HG02981 (cell line): Measurements from ENCODE around the gene LCN6.

Experiments
- ATAC-seq: cut with Tn5 transposase; IDR thresholded peaks from one replicate; pipeline ENCODE4 v1.9.1; 2021; ENCODE audit warnings: mild to moderate bottlenecking, moderate library complexity; ENCODE audit not compliant: unreplicated experiment

The LCN6 gene

DNA sequence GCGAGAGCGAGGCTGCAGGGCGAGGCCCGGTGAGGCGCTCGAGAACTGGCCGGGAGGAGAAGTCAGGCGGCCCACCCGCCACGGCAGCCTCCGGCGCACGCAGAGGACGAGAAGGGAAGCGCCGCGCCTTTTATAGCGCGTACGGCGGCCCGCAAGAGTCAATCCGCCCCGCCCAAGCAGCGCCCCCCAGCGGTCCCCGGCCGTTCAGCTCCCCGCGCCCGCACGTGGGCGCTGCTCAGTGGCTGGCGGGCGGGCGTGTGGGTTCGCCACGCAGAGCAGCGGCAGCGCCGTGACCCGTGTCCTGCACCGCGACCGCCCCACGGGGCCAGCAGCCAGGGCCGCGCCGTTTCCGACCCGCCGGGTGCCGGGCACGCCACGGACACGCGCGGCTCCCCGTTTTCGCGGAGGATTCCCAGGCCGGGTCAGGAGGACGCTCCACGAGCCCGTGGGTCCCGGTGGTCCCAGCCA, 20.2 kb downstream of the LCN6 start:
- peak; percentile 58 for ATAC-seq

DNA sequence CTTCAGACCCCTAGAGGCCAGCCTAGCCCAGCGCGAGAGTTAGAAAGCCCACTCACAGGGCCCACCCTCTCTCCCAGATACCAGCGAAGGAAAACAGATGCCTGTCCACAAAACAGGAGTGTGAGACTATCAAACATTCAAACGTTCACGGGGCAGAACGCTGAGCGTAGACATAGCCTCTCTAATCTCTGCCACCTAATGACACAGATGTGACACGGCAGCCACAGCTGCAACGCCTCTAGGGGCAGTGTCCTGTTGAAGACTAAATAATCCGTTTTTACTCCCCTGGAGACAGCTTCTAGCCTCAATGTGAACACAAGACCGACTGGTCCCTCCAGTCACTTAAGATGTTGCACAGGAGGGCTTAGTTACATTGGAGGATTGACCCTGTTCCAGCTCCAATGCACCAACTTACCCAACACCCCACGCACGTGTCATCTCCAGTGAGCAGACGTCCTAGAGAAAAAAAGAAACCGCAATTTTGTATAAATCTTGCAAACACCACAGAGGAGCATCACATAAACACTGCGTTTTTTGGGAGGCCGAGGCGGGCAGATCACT, 21.6 kb downstream of the LCN6 start:
- ATAC-seq = no peak

DNA sequence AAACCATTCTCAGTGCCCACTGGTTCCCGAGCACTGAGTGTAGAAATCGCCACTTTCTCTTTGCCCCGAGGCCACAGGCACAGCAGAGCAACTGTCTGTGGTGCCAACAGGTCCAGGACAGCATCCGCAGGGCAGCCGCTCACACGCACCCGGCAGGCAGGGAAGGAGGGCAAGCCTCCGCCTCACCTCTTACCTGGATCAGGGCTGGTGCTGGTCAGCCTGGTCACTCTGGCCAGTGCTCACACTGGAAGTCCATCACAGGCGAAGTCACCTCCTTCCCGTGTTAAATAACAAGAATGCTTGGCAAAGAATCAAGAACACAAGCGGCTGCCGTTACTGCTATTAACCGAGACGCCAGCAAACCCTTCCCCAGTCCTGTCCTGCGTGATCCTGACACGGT, 22.2 kb downstream of the LCN6 start:
- no peak for ATAC-seq

DNA sequence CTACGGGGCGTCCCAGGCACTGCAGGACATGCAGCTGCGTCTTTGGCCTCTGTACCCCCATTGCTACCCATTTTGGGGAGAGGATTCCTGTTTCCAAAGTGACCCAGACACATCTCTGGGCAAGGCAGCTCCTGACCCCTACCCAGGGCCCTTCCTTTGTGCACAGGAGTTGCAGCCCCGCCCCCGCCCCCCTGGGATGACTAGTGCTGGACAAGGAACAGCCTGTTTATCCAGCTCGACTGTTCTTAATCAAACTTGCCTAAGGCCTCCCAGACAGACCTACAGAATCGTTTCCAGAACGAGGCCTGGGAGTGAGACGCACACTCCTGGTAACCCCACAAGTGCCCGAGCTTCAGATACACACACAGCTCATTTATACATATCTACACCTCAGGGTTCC, 22.7 kb downstream of the LCN6 start:
- ATAC-seq = no peak

DNA sequence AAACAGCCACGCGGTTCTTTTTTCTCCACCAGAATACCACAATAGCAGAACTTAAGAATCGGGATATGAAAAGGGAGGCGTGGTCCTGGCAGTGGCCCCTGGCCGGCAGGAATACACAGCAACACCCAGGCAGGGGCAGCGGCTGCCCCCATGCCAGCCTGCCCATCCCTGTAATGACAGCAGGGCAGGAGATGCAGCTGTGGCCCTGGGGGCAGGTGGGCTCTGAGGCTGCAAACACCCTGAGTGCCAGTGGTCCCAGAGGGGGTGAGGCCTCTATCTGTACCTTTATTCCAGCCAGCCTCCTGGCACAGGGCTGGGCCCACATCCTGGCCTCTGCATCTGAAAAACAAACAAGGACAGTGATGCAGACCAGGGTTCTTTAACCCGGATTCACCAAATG, 23.6 kb downstream of the LCN6 start:
- no peak for ATAC-seq

DNA sequence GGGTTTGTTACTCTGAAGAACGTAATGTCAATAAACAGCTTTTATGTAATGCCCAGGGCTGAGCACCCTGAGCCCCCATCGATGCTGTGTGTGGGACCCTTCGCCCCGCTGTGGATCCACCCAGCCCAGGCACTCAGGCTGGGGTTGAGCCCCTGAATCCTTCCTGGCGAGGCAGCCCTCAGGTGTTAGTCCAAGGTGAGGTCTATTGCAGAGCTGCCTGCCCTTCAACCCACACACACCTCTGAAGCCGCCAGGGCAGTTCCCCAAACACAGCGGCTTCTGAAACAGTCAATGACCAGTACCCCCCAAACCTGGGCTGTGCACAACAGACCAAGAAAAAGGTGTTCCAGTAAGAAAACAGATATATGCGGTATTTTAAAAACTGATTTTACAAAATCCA, 24.3 kb downstream of the LCN6 start:
- ATAC-seq = no peak

DNA sequence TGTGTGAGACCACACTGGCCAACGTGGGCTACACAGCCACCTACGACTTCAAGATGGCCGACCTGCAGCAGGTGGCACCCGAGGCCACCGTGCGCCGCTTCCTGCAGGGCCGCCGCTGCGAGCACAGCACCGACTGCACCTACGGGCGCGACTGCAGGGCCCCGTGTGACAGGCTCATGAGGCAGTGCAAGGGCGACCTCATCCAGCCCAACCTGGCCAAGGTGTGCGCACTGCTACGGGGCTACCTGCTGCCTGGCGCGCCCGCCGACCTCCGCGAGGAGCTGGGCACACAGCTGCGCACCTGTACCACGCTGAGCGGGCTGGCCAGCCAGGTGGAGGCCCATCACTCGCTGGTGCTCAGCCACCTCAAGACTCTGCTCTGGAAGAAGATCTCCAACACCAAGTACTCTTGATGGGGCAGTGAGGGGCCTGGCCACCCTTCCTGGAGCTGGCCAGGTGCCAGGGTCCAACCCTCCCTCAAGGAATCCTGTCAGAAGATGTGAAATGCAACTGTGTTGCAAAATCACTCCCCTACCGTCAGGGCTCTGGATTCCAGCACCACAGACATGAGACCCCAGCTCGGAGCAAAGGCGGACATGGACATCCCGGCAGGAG, 24.9 kb downstream of the LCN6 start:
- no peak for ATAC-seq

DNA sequence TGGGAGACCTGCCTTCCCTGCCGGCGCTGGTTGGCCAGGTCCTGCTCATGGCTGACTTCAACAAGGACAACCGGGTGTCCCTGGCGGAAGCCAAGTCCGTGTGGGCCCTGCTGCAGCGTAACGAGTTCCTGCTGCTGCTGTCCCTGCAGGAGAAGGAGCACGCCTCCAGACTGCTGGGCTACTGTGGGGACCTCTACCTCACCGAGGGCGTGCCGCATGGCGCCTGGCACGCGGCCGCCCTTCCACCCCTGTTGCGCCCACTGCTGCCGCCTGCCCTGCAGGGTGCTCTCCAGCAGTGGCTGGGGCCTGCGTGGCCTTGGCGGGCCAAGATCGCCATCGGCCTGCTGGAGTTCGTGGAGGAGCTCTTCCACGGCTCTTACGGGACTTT, 25.4 kb downstream of the LCN6 start:
- ATAC-seq = no peak

DNA sequence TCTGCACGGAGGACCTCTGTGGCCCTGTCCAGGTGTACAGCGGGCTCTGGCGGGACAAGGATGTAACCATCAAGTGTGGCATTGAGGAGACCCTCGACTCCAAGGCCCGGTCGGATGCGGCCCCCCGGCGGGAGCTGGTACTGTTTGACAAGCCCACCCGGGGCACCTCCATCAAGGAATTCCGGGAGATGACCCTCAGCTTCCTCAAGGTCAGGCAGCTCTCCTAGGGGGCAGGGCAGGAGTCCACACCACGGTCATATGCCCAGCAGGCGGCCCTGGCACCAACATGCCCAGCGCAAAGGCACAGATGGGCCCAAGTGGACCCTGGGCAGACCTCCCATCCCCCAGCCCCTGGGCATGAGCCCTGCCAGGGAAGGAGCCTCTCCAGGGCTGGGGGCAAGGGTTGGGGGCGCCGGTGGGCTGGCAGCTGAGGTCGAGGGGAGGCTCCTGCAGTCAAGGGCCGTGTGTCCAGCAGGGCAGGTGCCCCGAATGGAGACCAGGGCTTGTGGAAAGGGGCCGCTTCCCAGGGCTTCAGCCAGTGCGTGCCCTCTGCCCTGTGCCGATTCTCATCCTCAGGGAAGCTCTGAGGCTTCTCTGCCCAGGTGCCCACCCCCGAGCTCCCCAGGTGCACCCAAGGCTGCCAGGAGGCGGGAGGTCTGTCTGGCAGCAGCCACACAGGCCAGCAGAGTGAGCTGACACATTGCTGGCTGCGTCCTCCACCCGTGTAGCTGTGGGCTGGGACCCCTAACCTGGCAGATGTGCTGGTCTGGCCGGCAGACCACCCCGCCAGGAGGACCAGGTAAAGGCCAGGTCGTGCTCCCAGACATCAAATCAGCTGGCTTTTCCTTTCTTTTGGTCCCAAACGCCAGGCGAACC, 26.0 kb downstream of the LCN6 start:
- no peak for ATAC-seq

DNA sequence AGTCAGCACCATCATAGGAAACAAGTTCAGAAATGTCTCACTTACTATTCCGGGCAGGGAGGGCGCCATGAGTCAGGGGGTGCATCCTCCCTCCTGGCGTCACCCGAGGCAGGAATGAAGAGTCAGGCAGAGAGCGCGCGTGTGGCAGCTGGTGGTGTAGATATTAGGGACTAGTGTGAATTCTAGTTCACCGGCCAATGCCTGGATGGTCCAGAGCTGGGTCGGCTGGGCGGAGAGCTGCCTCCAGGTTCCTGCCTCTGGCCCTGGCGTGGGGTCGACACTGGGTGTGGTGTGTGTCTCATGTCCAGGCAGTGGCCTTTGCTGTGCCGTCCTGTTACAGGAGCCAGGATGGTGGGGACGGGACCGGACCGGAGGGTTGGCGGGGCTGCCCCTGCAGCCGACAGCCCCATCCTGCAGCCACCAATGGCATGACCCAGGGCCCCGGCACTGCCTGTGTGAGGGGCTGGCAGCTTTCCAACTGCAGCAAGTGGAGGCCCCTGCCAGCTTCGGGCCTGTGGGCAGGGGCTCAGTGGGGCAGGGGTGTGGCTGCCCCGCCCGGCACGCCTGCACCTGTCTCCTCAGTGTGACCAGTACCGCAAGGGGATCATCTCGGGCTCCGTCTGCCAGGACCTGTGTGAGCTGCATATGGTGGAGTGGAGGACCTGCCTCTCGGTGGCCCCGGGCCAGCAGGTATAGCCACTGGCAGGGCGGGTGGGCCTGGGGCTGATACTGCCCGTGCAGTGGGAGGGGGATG, 26.8 kb downstream of the LCN6 start:
- no peak for ATAC-seq

DNA sequence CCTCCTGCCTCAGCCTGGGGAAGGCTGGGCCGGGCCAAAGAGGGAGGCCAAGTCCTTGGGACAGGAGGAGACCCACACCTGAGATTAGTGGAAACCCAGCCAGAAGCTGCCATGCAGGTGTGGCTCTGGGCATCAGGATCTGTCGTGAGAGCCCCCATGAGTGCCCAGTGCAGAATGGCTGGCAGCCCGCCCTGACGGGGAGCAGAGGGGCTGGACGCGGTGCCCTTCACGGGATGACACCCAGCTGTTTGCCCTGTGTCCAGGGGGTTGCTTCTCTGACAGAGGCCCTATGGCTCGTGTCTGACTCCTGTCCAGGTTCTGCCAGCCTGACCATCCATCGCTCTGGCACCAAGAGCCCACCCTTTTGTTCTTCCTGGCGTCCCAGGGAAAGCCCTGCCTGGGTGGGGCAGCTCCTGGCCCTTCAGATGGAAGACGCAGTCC, 27.4 kb downstream of the LCN6 start:
- ATAC-seq = no peak

DNA sequence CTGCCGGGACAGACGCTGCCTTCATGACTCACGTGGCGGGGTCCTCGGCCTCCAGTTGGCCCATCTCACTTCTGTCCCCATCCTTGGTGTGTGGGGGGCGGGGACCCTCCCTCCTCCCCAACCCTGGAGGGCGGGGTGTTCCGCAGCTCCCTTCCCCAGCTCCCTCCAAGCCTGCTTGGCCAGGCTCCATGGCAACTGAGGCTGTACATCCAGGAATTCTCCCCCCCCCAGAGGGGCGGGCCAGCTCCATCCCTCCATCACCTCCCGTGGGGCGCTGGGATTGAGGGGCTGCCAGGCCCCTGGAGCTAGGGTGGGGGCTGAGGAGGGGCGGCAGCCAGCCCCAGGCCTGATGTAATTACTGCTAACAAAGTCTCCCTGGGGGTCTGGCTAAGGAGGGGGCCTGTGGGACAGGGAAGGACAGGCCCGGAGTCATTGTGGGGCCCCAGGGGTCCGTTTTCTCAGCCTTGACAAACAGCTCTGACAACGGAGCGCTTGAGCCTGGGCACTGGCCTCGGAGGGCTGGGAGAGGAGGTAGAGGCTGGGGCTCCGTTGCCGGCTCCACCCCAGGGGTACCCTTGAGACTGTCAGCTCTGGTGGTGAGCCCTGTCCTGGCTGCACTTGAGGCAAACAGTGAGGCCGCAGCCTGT, 28.0 kb downstream of the LCN6 start:
- no peak for ATAC-seq

DNA sequence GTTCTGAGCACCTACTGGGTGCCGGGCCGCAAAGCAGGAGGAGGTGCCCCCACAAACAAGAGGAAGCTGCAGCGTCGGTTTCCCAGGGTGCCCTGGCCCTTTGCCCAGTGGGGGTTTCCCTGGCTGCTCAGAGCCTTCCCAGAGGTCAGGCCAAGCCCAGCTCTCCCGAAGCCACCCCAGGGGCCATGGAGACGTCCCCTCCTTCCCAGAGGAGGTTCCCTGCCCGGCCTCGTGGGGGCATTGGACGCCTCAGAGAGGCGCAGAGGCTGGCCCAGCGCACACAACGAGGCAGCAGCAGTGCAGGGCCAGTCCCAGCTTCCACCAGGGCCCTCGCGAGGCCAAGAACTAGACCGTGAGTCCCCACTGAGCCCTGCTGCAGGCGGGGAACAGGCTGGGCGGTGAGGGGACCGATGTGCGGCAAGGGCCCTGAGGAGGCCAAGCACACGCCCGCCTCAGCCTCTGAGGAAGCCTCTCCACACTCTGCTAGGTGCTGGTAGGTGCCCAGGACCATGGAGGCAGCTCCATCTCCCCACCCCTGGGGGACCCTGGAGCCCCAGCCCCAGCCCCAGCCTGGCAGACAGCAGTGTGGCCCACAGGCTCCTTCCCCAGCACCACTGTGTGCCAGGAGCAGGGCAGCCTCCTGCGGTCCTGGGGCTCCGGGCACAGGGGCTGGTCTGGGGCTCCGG, 29.0 kb downstream of the LCN6 start:
- ATAC-seq = no peak

DNA sequence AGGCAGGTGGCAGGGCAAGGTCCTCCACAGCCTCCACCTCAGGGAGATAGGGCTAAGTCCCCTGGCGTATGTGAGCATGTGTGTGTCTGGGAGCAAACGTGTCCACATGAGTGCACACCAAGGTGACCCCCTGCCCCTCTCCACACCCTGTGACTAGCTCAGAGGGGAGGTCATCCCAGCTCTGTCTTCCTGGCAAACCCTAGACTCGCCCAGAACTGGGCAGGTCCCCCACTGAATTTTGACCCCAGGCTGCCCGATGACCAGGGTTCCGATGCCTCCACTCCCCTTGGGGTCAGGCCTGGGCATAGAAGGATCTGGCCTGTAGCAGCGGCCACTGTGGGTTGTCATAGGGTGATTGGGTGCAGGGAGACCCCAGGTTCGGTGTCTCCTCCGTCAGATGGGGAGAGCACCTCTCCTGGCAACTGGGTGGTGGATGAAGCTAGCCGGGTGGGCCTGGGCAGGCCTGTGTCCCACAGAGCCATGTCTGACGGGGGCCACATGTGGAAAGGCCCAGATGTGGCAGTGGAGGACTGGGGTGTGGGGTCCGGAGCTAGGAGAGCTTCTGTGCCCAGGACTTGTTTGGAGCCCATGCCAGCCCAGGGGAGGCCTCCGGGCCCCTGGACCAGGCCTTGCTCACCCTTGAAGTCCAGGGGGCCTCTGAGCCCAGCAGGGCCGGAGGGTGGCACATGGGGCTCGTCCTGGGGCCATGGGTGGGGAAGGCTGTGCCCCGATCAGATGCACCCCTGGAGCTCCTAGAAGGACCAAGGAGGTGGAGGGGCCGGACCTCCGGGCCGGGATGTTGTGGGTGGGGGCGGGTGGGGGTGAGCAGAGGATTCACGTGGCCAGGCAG, 29.8 kb downstream of the LCN6 start:
- no peak for ATAC-seq

DNA sequence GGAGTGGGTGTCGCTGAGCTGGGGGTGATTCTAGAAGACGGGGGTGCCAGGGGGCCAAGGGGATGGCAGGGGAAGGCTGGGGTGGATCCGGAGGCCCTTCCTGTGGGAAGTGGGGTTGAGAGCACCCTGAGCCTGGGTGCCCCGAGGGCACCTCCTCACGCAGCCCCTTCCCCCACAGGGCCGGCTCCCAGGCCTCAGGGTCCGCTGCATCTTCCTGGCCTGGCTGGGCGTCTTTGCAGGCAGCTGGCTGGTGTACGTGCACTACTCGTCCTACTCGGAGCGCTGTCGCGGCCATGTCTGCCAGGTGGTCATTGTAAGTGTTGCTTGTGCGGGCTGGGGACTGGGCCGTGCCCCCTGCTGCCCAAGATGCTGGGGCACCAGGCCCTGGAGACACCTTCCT, 30.9 kb downstream of the LCN6 start:
- ATAC-seq = no peak

DNA sequence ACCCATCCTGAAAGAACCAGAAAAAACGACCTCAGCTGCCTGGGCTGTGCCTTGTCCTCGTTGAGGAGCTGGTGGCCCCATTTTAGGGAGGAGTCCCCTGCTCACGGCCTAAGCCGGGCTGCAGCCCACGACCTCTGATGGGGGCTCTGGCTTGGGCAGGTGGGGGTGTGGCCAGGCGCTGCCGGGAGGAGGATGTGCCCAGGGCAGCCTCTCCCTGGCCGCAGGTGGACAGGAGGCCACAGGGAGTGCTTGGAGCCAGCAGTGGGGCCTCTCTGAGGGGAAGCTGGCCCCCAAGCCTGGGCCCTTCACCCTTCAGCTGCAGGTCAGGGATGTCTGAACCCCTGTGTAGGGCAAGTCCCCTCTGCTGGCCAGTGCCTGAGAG, 33.4 kb downstream of the LCN6 start:
- no peak for ATAC-seq

DNA sequence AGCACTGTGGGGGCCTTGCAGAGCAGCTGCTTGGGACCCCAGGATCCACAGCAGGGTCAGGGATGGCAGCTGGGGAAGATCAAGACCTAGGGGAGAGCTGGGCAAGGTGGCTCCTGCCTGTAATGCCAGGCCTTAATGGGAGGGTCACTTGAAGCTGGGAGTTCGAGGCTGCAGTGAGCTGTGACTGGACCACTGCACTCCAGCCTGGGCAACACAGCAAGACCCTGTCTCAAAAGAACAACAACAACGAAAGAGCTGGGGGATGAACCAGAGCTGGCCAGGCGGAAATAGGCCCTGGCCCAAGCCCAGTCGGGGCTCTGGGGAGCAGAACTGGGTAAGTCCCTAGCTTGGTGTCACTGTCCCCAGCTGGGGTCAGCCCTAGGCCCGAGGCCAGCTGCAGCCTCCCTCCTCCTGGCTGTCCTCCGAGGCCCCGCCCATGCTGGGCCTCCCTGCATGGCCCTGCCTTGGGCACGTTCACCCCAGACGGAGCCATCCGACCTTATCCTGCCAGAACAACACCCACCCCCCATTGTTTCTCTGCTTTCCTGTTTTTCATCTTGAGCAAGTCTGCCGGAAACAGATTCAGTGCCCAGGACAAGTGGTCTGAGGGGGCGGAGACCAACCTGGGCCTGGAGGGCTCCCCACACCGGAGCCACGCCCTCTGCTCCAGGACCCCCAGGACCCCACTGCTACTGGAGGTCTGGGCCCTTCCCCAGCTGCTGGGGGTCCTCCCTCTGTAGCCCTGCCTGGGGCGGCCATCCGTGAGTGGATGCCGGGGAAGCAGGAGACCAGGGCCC, 34.0 kb downstream of the LCN6 start:
- no peak for ATAC-seq

DNA sequence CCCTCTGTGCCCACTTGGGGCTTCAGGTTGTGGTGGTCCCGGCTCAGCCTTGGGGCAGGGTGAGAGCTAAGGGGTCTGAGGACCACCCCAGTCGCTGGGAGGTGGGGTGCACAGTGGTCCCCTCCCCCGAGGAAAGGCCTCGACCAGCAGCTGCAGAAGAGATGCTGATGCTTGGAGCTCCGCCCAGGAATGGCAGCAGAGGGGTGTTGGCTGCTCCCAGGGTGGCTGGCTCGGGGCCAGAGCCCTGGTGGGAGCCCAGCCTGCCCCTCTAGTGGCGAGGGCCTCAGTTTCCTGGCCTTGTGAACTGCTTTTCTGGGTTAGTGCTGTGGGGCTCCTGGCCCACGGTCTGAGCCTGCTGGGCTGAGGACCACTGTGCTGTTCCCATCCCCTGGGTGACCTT, 34.8 kb downstream of the LCN6 start:
- ATAC-seq = no peak
